ENCODE measurements around the gene HOXB1.

The HOXB1 gene

DNA sequence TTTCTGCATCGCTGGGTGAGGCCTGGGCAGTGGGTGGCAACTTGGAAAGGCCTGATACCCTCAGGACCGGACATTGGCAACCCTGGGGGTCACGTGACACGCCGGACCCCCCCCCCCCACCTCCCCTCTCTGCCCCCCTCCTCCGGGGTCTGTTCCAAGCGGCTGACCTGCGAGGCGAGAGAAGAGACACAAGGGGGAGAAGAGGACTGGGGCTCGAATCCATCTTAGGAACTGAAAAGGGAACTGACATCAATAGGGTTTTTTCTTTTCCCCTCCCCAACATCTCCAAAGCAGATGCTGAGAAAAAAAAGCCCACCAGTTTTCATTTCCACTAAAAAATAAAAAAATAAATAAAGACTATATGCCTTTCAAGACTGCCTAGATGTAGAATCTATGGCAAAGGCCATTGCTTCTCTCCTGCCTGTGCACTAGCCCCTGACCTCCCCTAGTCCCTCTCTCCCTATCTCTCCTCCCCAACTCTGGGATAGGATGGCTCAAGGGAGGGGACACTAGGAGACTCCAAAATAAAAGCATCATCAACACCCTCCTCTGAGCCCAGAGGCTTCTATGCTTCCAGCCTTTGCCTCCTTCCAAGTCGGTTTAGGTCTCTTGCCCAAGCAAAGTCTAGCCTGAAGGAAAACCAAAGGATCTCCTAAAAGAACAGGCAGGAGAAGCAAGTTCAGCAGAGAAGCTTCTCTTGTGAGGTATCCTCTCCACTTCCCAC, 21.8 kb upstream of the HOXB1 start:
- TF ChIP-seq, protein P1, sequence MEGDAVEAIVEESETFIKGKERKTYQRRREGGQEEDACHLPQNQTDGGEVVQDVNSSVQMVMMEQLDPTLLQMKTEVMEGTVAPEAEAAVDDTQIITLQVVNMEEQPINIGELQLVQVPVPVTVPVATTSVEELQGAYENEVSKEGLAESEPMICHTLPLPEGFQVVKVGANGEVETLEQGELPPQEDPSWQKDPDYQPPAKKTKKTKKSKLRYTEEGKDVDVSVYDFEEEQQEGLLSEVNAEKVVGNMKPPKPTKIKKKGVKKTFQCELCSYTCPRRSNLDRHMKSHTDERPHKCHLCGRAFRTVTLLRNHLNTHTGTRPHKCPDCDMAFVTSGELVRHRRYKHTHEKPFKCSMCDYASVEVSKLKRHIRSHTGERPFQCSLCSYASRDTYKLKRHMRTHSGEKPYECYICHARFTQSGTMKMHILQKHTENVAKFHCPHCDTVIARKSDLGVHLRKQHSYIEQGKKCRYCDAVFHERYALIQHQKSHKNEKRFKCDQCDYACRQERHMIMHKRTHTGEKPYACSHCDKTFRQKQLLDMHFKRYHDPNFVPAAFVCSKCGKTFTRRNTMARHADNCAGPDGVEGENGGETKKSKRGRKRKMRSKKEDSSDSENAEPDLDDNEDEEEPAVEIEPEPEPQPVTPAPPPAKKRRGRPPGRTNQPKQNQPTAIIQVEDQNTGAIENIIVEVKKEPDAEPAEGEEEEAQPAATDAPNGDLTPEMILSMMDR (IDR thresholded peaks at IDR 0.05; ENCODE audit: insufficient read depth, low read depth, low read length, missing control alignments): no peak
- H3K4me3 ChIP-seq (ENCODE audit: low read length): no peak overlapping the region
- DNase-seq (ENCODE audit: low read depth): no peak

DNA sequence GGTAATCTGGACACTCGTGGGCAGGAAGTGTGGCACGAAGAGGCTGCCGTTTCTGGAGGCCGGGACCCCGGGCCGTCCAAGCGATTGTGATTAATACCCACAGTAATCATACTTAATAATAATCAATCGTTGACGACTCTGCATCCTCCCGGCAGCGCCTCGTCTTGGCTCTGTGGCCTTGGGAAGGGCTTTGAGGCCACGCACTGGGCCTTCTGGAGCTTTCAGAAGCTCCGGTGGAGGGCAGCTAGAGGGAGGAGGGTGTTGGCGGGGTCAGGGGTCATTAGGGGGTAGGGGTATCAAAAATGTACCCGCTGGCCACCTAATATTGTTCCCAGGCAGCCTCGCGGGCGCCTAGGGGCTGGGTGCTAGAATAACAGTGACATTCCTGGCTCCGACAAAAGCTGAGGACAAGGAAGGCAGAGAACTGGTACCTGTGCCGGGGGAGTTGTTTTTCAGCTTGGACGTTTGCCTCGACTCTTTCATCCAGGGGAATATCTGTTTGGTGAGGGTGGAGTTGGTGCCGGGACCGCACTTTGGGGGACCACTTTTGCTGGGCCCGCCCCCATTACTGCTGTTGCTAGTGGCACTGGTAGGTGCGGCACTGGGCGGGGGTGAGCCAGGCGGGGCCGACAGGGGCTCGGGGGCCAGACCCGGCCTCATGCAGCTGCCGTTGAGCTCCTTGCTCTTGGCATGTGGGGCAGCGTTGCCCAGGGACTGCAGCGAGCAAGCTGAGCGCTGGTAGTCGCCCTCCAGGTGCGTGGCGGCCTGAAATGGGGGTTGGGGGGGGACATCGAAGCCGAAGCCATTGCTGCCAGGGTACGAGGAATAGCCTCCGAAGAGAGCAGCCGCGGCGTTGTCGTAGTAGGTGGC, 21.0 kb upstream of the HOXB1 start:
- H3K4me3 ChIP-seq (ENCODE audit: low read length): no peak overlapping the region
- no peak for DNase-seq (ENCODE audit: low read depth)
- TF ChIP-seq, protein P1 (IDR thresholded peaks at IDR 0.05; ENCODE audit: insufficient read depth, low read depth, low read length, missing control alignments): no peak

DNA sequence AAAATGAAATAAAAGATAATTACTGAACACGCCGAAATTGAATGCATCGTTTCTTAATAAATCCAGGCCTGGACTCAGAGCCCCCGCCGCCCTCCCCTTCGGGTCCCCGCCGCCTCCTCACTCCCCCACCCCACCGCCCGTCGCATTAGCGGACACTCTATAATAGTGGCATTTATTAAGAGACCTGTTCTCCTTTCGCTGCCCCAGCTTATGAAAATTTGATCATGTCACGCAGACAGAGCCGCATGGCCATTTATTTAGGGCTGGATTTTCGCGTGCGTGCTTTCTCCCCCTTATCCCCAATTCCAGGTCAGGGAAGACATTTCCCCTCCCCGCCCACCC, 20.4 kb upstream of the HOXB1 start:
- no peak for DNase-seq (ENCODE audit: low read depth)
- no peak overlapping the region for H3K4me3 ChIP-seq (ENCODE audit: low read length)
- TF ChIP-seq, protein P1 (IDR thresholded peaks at IDR 0.05; ENCODE audit: insufficient read depth, low read depth, low read length, missing control alignments): no peak

DNA sequence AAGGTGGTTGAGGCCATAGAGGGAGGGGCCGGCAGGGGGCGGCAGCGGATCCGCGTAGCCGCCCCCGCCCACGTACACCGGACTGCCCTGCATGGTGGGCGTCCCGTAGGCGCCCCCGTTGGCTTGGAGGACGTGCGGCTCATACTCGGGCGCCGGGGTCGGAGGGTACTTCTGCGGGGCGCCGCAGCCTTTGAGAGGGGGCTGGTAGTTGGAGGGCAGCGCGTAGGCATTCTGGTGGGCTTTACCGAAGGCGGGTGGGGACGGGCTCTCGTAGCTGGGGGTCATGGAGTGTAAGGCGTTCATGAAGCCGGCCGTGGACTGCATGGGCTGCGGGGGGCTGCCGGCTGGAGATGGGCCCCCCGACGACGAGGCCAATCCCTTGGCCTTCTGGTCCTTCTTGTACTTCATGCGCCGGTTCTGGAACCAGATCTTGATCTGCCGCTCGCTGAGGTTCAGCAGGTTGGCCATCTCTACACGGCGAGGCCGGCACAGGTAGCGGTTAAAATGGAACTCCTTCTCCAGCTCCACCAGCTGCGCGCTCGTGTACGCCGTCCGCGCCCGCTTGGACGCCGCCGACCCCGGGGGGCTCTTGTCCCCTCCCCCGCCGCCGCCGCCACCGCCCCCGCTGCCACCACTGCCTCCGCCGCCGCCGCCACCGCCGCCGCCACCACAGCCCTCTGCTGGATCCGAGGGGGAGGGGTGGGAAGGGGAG, 19.8 kb upstream of the HOXB1 start:
- no peak overlapping the region for H3K4me3 ChIP-seq (ENCODE audit: low read length)
- TF ChIP-seq, protein P1 (IDR thresholded peaks at IDR 0.05; ENCODE audit: insufficient read depth, low read depth, low read length, missing control alignments): peak; percentile 8
- DNase-seq (ENCODE audit: low read depth): no peak

DNA sequence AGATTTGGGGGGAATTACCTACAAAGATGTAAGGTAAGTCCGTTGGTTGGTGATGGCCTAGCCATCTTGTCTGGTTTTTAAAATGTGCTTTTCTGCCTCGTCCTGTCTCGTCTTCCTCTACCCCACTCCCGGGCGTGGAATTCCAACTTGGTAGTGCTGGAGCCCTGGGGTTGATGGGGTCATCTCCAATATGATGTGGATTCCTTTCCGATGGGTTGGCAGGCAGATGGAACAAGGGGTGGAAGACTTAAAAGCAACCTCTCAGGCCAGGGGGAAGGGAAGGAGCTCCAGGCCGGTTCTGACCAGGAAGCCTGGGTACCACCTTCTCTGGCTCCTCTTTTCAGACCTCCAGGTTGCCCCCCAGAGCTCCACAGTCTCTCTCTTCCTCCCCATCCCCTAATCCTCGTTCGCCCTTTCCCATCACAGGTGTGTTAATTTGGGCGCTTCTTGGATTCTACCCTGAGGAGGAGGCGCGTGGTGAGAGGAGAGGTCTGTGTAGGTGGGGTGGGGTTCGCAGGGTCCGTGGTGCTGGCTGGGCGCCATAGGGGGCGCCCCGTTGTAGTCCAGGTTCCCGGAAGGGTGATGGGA, 19.2 kb upstream of the HOXB1 start:
- TF ChIP-seq, protein P1 (IDR thresholded peaks at IDR 0.05; ENCODE audit: insufficient read depth, low read depth, low read length, missing control alignments): no peak
- H3K4me3 ChIP-seq (ENCODE audit: low read length): no peak overlapping the region
- no peak for DNase-seq (ENCODE audit: low read depth)

DNA sequence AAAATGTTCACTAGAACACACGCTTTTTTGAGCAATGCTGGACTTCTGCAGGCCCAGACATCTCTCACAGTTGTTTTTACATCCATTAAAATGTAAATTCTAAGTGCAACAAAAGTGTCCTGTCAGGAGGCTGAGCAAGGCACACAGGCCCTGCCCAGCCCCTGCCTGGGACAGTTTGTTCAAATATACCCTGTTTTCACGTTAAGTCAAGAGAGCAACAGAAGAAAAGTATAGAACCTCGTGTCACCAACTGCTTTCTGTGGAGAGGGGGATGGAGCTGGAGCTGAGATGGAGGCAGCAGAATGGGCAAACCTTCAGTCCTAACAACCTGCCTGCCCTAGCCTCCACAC, 18.4 kb upstream of the HOXB1 start:
- no peak for DNase-seq (ENCODE audit: low read depth)
- H3K4me3 ChIP-seq (ENCODE audit: low read length): no peak overlapping the region
- TF ChIP-seq, protein P1 (IDR thresholded peaks at IDR 0.05; ENCODE audit: insufficient read depth, low read depth, low read length, missing control alignments): no peak
